HG03354 (cell line): ENCODE measurements around the gene GPX4.

Experiments
- ATAC-seq: cut with Tn5 transposase; IDR thresholded peaks from one replicate; pipeline ENCODE4 v1.9.1; 2021; ENCODE audit warnings: mild to moderate bottlenecking; ENCODE audit not compliant: unreplicated experiment, poor library complexity, severe bottlenecking

Gene GPX4

GRCh38 chr19:1098177-1099051 is 5.4 kb upstream of the GPX4 start:
- ATAC-seq, result no peak

DNA sequence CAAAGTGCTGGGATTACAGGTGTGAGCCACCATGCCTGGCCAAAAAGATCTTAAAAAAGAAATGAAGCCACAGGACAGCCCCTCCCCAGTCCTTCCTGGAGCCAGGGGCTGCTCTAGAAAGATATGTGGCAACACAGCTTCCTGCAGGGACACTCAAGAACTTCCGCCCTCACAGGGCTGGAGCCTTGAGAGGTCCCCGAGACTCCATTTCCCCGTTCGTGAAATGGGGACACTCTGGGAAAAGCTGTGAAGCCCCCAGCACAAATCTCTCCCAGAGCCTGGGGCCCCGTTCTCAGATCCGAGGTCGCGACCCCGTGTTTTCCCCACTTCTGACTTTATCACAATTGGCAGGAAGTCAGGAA is 2.5 kb upstream of the GPX4 start:
- ATAC-seq, result no peak

- ATAC-seq, result no peak
These were observed 1.2 kb upstream of the GPX4 start for GRCh38 chr19:1102407-1103131.

- ATAC-seq, result no peak
These were observed 574 bp upstream of the GPX4 start for GRCh38 chr19:1103132-1103707.

DNA sequence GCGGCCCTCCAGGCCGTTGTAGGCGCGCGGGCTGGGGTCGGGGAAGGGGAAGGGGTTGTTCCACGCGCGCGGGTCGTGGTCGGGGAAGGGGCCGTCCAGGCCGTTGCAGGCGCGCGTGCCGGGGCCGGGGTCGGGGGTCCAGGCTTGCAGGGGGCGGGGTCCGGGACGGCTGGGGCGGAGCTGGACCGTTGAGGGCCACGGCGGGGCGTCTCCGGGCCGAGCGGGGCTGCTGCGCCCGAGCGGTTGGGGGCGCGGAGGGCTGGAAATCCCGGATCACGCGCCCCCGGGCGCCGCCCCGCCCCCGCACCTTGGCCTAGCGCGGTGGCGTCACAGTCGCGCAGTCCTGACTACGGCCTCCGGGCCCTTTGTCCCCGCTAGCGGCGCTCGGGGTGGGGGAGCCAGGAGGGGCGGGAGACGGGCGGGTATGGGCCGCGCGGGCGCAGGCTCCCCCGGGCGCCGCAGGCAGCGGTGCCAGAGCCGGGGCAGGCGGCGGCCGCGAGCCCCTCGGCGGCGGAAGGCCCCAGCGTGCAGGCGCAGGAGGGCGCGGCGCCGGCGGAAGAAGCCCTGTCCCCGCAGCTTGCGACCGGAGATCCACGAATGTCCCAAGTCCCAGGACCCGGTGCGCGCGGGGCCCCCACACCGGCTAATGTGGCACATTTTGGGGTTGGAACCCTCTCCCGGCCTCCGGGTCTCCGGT is 665 bp downstream of the GPX4 start:
- peak; percentile 32 for ATAC-seq

DNA sequence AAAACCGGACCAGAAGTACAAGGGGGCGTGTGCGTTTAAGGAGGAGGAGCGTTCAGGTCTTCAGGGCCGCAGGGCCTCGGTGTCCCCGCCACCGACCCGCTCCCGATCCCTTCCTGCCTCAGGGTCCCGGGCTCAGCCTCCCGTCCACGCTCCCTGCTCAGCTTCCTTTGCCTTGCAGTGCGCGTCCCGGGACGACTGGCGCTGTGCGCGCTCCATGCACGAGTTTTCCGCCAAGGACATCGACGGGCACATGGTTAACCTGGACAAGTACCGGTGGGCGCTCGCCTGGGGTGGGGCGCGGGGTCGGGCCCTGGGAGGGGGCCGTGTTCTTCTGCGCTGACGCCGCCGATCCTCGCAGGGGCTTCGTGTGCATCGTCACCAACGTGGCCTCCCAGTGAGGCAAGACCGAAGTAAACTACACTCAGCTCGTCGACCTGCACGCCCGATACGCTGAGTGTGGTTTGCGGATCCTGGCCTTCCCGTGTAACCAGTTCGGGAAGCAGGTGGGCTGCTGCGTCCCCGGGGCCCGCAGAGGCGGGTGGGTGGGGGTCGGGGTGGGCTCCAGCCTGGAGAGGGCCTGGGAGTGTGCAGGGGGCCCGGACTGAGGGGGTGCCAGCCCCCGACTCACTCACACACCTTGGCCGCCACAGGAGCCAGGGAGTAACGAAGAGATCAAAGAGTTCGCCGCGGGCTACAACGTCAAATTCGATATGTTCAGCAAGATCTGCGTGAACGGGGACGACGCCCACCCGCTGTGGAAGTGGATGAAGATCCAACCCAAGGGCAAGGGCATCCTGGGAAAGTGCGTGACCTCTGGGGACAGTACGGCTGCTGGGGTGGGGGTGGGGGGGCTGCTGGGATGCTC is 1.4 kb downstream of the GPX4 start:
- ATAC-seq, result no peak

DNA sequence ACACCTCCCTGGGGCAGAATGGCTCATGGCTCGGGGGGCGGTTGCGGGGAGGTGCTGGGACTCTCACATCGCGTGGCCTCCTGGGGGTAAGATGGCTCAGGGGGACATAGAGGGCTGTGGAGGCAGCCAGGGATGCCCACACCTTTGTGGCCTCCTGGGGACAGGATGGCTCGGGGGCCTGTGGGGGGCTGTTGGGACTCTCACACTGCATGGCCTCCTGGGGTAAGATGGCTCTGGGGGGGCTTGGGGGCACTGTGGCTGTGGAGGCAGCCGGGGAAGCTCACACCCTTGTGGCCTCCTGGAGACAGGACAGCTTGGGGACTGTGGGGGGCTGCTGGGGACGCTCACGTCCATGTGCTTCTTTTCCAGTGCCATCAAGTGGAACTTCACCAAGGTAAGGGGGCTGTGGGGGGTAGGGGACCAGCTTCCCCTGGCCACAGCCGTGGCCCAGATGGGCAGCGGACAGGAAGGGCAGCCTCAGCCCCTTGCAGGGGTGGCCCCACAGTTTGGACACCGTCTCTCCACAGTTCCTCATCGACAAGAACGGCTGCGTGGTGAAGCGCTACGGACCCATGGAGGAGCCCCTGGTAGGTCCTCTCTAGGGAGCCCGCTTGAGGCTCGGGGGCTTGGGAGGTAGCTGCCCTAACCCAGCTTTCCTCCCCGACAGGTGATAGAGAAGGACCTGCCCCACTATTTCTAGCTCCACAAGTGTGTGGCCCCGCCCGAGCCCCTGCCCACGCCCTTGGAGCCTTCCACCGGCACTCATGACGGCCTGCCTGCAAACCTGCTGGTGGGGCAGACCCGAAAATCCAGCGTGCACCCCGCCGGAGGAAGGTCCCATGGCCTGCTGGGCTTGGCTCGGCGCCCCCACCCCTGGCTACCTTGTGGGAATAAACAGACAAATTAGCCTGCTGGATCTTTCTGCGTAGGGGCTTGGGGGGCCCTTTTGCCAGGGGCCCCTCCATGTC is 2.4 kb downstream of the GPX4 start:
- no peak for ATAC-seq

GRCh38 chr19:1106841-1107660 is 3.3 kb downstream of the GPX4 start:
- no peak for ATAC-seq

DNA sequence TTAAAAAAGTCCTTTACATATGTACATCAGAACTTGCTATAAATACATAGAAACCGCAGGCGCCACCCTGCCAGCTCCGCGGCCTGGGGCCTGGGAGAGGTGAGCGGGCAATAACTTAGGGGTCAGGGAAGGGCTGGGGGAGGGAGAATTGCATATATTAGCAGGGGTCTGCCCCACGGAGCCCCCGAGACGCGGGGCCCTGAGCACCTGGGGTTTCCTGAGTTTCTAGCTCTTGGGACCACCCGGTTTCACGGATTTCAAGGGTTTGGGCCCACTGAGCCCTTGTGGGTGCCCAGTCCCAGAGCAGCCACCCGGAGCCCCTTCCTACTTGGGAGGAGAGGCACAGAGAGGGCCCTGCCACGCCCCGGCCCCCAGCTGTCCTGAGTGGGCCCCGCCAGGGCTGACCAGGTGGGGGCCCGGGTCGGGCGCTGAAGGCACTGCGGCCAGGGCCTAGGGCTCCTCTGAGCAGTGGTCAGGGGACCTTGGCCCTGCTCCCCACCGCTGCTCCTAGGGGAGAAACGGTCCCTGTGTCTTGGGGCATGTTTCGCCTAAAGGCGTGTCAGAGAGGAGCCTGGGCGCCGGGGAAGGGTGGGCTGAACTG is 4.0 kb downstream of the GPX4 start:
- ATAC-seq, result no peak

GRCh38 chr19:1108291-1109031 is 4.7 kb downstream of the GPX4 start:
- no peak for ATAC-seq

GRCh38 chr19:1109032-1109551 is 5.3 kb downstream of the GPX4 start:
- no peak for ATAC-seq

DNA sequence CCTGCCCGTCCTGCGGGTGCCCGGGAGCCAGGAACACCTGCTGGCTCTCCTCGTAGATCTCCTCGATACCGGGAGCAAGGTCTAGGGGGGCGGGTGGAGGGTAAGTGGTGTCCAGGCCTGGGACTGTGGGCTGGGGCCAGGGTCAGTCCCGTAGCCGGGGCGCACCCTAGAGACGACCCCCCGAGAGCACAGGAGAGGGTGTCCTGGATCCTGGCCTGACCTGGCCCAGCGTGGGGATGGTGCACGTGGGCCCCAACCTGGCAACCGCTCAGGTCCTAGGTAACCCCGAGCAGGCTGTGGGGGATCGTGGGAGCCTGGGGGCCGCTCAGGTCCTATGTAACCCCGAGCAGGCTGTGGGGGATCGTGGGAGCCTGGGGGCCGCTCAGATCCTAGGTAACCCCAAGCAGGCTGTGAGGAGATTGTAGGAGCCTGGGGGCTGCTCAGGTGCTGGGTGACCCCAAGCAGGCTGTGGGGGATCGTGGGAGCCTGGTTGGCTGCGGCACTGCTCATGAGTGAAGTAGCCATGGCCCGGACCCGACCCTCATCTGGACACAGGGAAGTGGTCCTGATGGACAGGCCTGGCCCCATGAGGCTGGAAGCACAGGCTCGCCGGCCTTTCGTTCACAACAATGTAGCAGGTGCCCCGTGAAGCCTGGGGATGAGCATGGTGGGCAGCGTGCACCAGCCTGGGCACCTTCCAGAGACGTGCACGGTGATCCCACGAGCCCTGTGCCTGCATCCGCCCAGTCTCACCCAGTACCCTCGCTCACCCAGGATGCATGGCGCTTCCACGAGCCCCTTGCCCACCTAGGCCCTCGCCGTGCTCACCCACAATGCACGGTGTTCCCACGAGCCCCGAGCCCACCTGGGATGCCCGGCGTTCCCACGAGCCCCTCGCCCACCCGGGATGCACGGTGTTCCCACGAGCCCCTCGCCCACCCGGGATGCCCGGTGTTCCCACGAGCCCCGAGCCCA is 6.2 kb downstream of the GPX4 start:
- ATAC-seq, result no peak

GRCh38 chr19:1110809-1111640 is 7.2 kb downstream of the GPX4 start:
- ATAC-seq, result no peak

DNA sequence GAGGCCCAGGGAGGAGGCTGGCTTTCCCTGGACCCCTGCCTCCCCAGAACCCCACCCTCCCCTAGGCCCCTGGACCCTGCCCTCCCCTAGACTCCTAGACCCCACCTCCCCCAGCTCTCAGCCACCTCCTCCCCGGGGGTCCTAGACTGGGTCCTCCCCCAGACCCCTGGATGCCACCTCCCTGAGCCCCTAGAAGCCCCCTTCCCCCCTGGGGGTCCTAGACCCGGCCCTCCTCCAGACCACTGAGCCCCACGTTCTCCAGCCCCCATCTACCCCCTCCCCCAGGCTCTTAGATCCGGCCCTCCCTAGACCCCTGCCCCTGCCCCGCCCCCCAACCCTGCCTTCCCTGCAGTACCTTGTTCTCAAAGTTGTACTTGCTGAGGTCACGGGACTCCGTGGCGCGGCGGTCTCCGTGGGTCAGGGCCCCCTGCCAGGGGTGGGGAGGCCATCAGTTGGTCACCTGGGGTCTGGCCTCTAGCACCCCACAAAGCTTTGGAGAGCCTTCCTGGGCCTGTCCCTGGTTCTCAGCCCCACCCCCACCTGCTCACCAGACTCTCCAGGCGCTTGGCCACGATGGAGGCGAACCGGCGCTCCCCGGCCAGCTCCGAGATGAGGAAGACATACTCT is 8.0 kb downstream of the GPX4 start:
- no peak for ATAC-seq
